ENCODE data around the gene ZBTB26.

ZBTB26 gene

GRCh38 chr9:122940749-122941581 lies 9.7 kb upstream of the ZBTB26 start, which contains the start of gene RABGAP1:
TSS of gene RABGAP1 (plus strand) at chr9:122941020. CDS start at chr9:122957060, 16,040 bp downstream.
- H3K27me3 ChIP-seq (ENCODE audit: insufficient read depth, poor library complexity, severe bottlenecking): no peaks in the 10 kb centered on the region
- ATAC-seq (ENCODE audit: low read depth) (peak; percentile 97), DNase-seq (ENCODE audit: low spot score) (peak; percentile 99)
- TF ChIP-seq, protein P1, sequence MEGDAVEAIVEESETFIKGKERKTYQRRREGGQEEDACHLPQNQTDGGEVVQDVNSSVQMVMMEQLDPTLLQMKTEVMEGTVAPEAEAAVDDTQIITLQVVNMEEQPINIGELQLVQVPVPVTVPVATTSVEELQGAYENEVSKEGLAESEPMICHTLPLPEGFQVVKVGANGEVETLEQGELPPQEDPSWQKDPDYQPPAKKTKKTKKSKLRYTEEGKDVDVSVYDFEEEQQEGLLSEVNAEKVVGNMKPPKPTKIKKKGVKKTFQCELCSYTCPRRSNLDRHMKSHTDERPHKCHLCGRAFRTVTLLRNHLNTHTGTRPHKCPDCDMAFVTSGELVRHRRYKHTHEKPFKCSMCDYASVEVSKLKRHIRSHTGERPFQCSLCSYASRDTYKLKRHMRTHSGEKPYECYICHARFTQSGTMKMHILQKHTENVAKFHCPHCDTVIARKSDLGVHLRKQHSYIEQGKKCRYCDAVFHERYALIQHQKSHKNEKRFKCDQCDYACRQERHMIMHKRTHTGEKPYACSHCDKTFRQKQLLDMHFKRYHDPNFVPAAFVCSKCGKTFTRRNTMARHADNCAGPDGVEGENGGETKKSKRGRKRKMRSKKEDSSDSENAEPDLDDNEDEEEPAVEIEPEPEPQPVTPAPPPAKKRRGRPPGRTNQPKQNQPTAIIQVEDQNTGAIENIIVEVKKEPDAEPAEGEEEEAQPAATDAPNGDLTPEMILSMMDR (IDR thresholded peaks at IDR 0.05; ENCODE audit: poor library complexity, severe bottlenecking): no peak
- no peaks in the 10 kb centered on the region for H3K9me3 ChIP-seq (ENCODE audit: severe bottlenecking)
- H3K4me3 ChIP-seq (ENCODE audit: severe bottlenecking): peak within 1 kb of the TSS; percentile 92
- H3K27ac ChIP-seq (ENCODE audit: poor library complexity, severe bottlenecking): peak within 1 kb of the TSS; percentile 56
- peaks cover 31% of the 10 kb centered on the region for H3K36me3 ChIP-seq (ENCODE audit: low read depth)
- H3K4me1 ChIP-seq (ENCODE audit: insufficient read depth, poor library complexity, severe bottlenecking): peaks cover 8% of the 10 kb centered on the region

GRCh38 chr9:122940454-122940748 lies 9.1 kb upstream of the ZBTB26 start:
- H3K27ac ChIP-seq (ENCODE audit: poor library complexity, severe bottlenecking): peak overlapping the region; percentile 56

GRCh38 chr9:122939601-122940000 lies 8.3 kb upstream of the ZBTB26 start:
- Histone ChIP-seq H3K36me3 (ENCODE audit: low read depth) (peaks cover 25% of the 10 kb centered on the region), H3K9me3 (ENCODE audit: severe bottlenecking) (no peaks in the 10 kb centered on the region), H3K27me3 (ENCODE audit: insufficient read depth, poor library complexity, severe bottlenecking) (no peaks in the 10 kb centered on the region), H3K27ac (ENCODE audit: poor library complexity, severe bottlenecking) (peak overlapping the region; percentile 56), H3K4me1 (ENCODE audit: insufficient read depth, poor library complexity, severe bottlenecking) (no peaks in the 10 kb centered on the region), H3K4me3 (ENCODE audit: severe bottlenecking) (no peak overlapping the region)
- TF ChIP-seq, protein P1 (IDR thresholded peaks at IDR 0.05; ENCODE audit: poor library complexity, severe bottlenecking): no peak
- DNase-seq (ENCODE audit: low spot score) (no peak), ATAC-seq (ENCODE audit: low read depth) (no peak)

More at GRCh38 chr9:122940454-122940748, 9.1 kb upstream of the ZBTB26 start:
- ATAC-seq (ENCODE audit: low read depth) (peak; percentile 4; the same call in 1 of the 3 replicates), DNase-seq (ENCODE audit: low spot score) (no peak)
- no peaks in the 10 kb centered on the region for H3K27me3 ChIP-seq (ENCODE audit: insufficient read depth, poor library complexity, severe bottlenecking)
- TF ChIP-seq, protein P1 (IDR thresholded peaks at IDR 0.05; ENCODE audit: poor library complexity, severe bottlenecking): no peak
- no peaks in the 10 kb centered on the region for H3K9me3 ChIP-seq (ENCODE audit: severe bottlenecking)
- H3K36me3 ChIP-seq (ENCODE audit: low read depth): peaks cover 26% of the 10 kb centered on the region
- peaks cover 2% of the 10 kb centered on the region for H3K4me1 ChIP-seq (ENCODE audit: insufficient read depth, poor library complexity, severe bottlenecking)
- H3K4me3 ChIP-seq (ENCODE audit: severe bottlenecking): peak overlapping the region; percentile 92

DNA sequence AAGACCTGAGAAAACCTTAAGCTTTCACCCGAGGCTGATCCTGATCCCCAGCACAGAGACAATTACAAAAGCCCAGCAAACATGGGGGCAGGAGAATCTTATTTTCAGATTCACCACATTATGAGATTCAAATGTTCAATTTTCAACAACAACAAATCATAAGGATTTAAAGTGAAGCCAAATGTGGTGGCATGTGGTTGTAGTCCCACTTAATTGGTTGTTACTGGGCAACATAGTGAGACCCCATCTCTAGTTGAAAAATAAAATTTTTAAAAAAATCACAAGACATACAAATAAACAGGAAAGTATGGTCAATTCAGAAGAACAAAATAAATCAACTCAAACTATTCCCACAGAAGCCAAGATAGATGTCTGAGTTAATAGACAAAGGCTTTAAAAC lies 5.6 kb upstream of the ZBTB26 start:
- H3K36me3 ChIP-seq (ENCODE audit: low read depth): peaks cover 25% of the 10 kb centered on the region
- ATAC-seq (ENCODE audit: low read depth) (no peak), DNase-seq (ENCODE audit: low spot score) (no peak)
- TF ChIP-seq, protein P1 (IDR thresholded peaks at IDR 0.05; ENCODE audit: poor library complexity, severe bottlenecking): no peak
- H3K4me3 ChIP-seq (ENCODE audit: severe bottlenecking): no peak overlapping the region
- no peaks in the 10 kb centered on the region for H3K9me3 ChIP-seq (ENCODE audit: severe bottlenecking)
- no peak overlapping the region for H3K27ac ChIP-seq (ENCODE audit: poor library complexity, severe bottlenecking)
- H3K27me3 ChIP-seq (ENCODE audit: insufficient read depth, poor library complexity, severe bottlenecking): no peaks in the 10 kb centered on the region
- peaks cover 5% of the 10 kb centered on the region for H3K4me1 ChIP-seq (ENCODE audit: insufficient read depth, poor library complexity, severe bottlenecking)

GRCh38 chr9:122936464-122936863 lies 5.2 kb upstream of the ZBTB26 start:
- H3K4me1 ChIP-seq (ENCODE audit: insufficient read depth, poor library complexity, severe bottlenecking): peaks cover 5% of the 10 kb centered on the region
- TF ChIP-seq, protein P1 (IDR thresholded peaks at IDR 0.05; ENCODE audit: poor library complexity, severe bottlenecking): no peak
- H3K4me3 ChIP-seq (ENCODE audit: severe bottlenecking): no peak overlapping the region
- no peak overlapping the region for H3K27ac ChIP-seq (ENCODE audit: poor library complexity, severe bottlenecking)
- peaks cover 25% of the 10 kb centered on the region for H3K36me3 ChIP-seq (ENCODE audit: low read depth)
- H3K9me3 ChIP-seq (ENCODE audit: severe bottlenecking): no peaks in the 10 kb centered on the region
- ATAC-seq (ENCODE audit: low read depth) (no peak), DNase-seq (ENCODE audit: low spot score) (no peak)
- H3K27me3 ChIP-seq (ENCODE audit: insufficient read depth, poor library complexity, severe bottlenecking): no peaks in the 10 kb centered on the region
